HG03060 (cell line): ENCODE data around the gene SEMA6C.
"Not testable (repeated sequence)": the region's sequence is repeated elsewhere in the genome, so short reads cannot be mapped to it uniquely, and the experiment has no call there.

Experiments used
- ATAC-seq: cut with Tn5 transposase; IDR thresholded peaks from one replicate; pipeline ENCODE4 v1.9.1; 2021; ENCODE audit warnings: low read depth, moderate number of reproducible peaks; ENCODE audit not compliant: unreplicated experiment

SEMA6C gene, protein sequence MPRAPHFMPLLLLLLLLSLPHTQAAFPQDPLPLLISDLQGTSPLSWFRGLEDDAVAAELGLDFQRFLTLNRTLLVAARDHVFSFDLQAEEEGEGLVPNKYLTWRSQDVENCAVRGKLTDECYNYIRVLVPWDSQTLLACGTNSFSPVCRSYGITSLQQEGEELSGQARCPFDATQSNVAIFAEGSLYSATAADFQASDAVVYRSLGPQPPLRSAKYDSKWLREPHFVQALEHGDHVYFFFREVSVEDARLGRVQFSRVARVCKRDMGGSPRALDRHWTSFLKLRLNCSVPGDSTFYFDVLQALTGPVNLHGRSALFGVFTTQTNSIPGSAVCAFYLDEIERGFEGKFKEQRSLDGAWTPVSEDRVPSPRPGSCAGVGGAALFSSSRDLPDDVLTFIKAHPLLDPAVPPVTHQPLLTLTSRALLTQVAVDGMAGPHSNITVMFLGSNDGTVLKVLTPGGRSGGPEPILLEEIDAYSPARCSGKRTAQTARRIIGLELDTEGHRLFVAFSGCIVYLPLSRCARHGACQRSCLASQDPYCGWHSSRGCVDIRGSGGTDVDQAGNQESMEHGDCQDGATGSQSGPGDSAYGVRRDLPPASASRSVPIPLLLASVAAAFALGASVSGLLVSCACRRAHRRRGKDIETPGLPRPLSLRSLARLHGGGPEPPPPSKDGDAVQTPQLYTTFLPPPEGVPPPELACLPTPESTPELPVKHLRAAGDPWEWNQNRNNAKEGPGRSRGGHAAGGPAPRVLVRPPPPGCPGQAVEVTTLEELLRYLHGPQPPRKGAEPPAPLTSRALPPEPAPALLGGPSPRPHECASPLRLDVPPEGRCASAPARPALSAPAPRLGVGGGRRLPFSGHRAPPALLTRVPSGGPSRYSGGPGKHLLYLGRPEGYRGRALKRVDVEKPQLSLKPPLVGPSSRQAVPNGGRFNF

DNA sequence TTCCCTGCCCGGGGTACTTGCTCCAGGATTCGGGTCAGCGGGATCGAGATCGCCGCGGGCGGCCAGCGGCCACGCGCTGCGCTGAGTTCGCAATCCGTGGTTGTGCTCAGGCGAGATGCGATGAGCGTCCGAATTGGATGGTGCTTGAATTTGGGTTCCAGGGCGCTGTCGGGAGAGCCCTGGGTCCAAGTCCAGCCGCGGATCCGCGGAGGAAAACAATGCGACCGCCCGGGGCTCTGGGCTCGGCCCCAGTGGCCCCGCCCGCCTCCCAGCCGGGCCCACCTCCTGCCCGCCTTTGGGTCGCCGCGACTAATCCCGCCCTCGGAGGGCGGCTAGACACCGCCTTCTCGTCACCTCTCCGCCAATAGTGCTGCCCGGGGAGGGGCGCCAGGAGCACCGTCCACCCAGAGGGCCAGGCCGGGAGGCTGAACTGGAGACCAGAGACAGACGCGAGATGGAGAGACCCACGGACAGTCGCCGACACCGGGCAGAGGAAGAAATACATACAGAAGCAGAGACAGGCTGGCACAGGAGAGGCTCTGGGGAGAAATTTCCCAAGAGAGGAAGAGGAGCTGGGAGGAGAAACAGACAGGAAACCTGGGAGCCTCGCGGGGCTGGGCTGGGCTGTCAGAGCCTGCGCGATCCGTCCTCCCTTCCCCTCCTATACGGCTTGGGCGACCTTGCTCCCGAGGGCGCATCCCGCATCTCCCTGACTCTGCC, at the start of gene SEMA6C:
SEMA6C (minus strand) TSS at position 220 of the 720 bp plus-strand sequence. CDS start 4,010 bp downstream, outside the sequence.
- peak; percentile 86 for ATAC-seq

GRCh38 chr1:151194894-151195594, 48.6 kb upstream of the SEMA6C start:
- ATAC-seq, result not testable (repeated sequence)

- no peak for ATAC-seq
Measured at GRCh38 chr1:151193856-151194255, 47.4 kb upstream of the SEMA6C start.

- ATAC-seq, result no peak
Measured at GRCh38 chr1:151193304-151193703, 46.9 kb upstream of the SEMA6C start.

DNA sequence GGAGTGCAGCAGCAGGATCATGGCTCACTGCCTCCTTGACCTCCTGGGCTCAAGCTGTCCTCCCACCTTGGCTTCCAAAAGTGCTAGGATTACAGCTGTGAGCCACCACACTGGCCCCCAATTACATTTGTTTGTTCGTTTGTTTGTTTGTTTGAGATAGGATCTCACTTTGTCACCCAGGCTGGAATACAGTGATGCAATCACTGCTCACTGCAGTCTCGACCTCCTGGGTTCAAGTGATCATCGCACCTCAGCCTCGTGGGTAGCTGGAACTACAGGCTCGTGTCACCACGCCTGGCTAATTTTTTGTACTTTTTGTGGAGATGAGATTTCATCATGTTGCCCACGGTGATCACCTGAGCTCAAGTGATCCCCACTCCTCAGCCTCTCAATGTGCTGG, 45.6 kb upstream of the SEMA6C start:
- ATAC-seq, result no peak

- peak; percentile 80 for ATAC-seq
Measured at GRCh38 chr1:151189637-151190445, 43.4 kb upstream of the SEMA6C start, which contains the start of gene VPS72. Gene VPS72, minus strand, starts transcription at chr1:151190197. Its CDS starts 76 bp downstream, at chr1:151190121.

DNA sequence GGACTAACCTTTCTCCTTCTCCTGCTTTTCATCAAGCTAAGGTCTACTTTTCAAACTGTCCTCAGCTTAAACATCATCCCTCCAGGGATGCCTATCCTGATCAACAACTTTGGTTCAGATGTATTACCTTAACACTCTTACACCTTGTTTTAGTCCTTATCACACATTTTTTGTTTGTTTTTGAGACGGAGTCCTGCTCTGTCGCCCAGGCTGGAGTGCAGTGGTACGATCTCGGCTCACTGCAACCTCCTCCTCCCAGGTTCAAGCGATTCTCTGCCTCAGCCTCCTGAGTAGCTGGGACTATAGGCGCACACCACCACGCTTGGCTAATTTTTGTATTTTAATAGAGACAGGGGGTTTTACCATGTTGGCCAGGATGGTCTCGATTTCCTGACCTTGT, 42.2 kb upstream of the SEMA6C start:
- not testable (repeated sequence) for ATAC-seq

DNA sequence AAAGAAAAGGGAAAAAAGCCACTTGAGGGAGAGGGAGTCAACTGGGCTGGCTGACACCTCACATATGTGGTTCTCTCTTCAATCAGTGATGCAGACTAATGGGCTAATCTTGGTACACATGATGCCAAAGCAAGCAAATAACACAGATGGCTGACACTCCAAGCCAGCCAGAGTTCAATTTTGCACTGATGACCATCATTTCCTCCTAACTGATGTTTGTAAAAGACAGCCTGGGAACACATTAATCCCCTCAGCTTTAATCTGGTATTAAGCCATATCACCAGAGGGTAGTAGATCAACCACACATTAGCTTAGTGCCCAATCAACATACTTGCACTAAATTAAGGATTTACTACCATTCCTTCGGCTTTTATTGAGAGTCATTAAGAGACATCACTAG, 40.8 kb upstream of the SEMA6C start:
- no peak for ATAC-seq

DNA sequence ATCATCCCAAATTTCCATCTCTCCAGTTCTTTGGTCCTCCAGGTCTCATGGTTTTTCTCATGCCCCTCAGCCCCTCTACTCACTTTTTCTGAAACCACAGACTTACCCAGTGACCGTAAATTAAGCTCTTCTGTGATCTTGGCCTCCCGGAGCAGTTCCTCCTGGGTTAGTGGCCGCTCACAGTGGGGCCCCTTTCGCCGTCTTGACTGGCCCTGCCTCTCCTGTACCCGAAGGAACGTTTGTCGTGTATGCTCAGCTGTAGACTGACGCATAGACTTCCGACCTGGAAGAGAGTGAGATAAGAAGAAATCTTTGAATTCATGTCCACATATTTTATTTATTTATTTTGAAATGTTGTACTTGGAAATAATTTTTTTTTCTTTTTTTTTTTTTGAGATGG, 37.8 kb upstream of the SEMA6C start:
- ATAC-seq, result no peak

DNA sequence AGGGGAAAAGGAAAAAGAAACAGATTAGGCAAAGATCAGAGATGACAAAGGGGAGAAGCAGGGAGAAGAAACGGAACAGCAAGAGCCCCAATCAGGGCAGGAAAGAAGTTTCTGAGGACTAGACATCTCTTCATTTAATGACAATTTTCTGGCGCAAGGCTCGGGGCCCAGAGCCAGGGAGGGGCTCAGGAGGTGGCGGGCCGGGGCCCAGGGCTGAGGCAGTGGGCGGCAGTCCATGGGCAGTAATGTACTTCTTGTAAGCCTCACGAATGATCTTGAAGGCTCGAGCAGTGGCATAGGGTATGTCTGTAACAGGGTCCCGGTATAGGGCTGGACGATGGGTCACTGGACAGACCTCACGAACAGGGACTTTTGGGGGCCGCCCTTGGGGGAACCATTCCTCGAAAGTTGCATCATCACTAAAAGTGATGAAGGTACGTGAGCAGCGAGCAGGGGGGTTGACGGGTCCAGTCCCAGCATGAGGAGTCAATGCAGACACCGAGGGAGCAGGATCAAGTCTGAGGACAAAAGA, 30.1 kb upstream of the SEMA6C start:
- ATAC-seq, result no peak

DNA sequence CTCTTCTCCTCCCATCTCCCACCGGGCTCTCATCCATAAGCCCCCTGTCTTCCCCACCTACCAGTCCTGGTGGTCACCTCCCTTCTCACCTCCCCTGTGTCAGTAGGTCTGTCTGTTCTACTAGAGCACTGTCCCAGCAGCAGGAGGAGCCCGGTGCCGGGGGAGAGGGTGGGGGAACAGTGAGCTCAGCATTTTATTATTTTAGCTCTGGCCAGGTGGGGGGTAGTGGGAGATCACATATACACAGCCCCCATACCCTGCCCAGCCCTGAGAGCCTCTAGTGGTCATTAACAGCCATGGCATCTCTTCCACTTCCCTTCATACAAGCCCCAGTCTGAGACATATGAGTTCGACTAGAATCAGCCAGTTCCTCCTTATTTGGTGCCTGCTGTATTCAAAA, 29.4 kb upstream of the SEMA6C start, which contains the start of gene TMOD4:
TMOD4 (minus strand) TSS at position 119 of the 400 bp plus-strand sequence. CDS start 1,106 bp downstream, outside the sequence.
- ATAC-seq, result no peak

DNA sequence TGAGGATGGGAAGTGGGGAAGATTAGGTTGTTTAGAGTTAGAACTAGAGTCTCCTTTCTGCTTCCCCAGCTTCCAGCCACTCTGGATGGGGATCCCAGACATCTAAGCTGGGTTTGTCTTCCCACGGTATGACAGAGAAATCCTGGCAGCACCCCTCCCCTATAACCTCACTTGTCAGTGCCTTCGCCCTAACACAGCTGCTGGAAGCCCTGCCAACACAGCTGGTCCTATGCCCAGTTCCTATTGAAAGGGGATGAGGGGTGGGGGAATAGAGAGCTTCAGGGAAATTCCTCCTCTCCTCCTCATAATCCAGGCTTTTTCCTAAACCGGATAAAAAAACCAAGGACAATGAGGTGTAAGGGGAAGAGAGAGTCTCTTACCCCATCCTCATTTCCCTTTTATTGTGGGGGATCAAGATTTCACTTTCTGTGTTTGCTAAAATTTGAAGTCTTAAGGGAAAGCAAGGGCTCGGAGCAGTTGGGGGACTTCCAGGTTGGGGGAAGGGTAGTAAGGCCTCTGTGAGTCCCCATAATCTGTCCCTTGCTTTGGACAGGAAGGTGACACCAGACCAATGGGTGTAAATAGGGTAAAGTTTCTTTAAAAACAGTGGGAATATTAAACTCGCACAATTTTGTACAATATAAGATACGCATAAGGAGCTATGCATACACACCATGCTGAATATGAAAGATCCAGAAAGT, 28.8 kb upstream of the SEMA6C start:
- no peak for ATAC-seq

DNA sequence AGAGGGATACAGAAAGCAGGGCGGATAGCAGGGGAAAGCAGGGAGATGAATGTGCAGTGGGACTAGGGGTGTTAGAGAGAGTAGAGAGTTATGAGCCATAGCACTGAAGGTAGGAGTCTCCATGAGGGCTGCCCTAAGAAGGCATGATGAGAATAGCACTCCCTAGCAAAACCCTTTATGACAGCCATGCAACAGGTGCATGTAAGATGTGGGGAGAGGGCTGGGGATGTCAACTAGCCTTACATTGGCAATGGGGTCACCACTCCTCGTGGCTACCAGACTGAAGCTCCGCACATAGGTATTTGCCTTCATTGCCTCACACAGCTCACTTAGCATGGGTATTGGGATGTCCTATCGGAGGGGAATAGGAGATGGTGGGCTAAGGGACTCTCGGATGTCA, 24.8 kb upstream of the SEMA6C start:
- no peak for ATAC-seq

DNA sequence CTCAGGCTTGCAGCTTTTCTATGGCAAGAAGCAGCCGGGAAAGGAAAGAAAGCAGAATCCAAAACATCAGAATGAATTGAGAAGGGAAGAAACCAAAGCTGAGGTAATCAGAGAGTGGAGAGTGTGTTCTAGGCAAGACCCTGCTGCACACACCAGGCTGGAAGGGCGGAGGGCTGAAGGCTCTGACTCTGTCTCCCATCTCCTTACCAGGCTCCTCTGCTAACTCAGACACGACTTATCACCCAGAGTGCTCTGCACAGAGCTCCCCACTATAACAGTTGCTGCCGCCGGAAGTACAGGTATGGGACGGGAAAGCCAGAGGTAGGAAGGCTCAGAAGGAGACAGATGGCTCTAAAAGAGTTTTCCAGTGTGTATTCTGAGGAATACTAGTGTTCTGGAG, 20.7 kb upstream of the SEMA6C start:
- no peak for ATAC-seq

DNA sequence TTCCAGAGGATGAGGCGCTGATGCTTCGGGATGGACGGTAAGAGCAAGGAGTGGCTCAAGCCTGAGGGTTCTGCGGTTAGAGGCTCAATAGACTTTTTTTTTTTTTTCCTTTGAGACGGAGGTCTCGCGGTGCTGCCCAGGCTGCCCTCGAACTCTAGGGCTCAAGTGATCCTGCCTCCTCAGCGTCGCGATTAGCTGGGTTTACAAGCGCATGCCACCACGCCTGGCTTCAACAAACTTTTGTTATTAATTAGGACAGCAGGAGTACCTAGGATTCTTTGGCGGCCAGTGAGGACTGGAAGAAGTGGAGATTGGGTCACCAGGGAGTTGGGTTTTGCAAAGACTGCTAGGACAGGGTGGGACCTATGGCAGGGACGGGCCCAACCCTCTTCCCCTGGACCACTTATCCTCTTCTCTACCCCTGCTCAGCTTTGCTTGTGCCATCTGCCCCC, 20.1 kb upstream of the SEMA6C start:
- ATAC-seq, result no peak

DNA sequence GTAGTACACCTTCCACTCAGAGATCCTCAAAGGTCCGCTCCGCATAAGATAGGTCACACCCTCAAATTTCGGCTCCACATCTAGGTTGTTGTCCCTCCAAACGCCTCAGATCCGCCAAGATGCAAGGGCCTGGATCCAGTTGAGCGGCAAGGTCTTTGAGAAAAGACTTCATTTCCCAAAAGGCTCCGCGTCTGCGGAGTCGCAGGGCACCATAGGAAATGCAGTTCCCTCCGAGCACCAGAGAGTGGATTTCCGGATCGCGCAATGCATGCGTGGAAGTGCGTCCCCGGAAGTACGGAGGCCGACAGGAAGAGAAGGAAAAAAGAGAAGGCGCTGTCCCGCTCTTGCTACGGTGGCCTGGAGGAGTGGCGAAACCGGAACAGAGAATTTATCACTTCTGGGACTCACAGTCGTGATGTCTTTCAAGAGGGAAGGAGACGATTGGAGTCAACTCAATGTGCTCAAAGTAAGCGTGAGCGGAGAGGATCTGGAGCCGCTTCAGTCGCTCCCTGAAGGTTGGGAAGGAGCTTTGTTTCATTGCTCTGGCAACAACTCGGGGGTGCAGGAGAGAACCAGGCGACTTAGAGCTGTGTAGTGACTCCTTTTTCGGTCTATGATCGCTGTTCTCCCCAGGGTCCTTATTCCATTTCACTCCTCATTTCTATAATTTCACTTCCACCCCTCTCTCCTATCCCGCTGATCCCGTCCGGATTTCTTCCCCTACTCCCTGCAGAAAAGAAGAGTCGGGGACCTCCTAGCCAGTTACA, 19.5 kb upstream of the SEMA6C start, which contains the start of the genes LYSMD1 and SCNM1:
LYSMD1 (minus strand) TSS at position 165 of the 767 bp plus-strand sequence. CDS start 644 bp downstream, outside the sequence.
SCNM1 (plus strand) TSS at position 407 of the 767 bp plus-strand sequence; CDS start at position 416, 9 bp downstream.
- peak; percentile 80 for ATAC-seq

DNA sequence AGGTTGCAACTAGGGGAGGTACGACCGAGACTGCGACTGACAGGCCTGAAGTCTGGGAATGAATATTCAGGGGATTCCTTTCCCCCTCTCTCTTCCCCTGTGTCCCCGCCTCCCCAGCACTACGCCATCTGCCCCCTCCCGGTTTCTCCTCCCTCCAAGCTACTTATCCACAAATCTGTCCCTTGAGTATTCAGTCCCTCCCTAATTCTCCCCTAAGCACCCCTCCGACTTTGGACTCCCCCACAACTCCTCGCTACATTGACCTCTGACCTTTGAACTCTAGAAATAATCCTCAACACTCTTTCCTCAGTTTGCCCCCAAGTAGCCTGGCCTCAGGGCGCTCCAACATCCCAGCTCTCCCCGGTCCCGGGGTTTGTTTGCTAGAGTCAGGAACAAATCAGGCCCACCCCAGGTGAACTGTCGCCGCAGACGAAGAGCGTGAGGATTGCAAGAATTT, 18.9 kb upstream of the SEMA6C start:
- no peak for ATAC-seq
